HG02973 (cell line): ENCODE data around the gene ENDOV.
A peak's percentile ranks its signal among the peaks of the same experiment; 100 is the strongest.

Source experiments
- ATAC-seq: cut with Tn5 transposase; IDR thresholded peaks from one replicate; pipeline ENCODE4 v1.9.1; 2021; ENCODE audit warnings: moderate library complexity; ENCODE audit not compliant: unreplicated experiment

ENDOV gene

DNA sequence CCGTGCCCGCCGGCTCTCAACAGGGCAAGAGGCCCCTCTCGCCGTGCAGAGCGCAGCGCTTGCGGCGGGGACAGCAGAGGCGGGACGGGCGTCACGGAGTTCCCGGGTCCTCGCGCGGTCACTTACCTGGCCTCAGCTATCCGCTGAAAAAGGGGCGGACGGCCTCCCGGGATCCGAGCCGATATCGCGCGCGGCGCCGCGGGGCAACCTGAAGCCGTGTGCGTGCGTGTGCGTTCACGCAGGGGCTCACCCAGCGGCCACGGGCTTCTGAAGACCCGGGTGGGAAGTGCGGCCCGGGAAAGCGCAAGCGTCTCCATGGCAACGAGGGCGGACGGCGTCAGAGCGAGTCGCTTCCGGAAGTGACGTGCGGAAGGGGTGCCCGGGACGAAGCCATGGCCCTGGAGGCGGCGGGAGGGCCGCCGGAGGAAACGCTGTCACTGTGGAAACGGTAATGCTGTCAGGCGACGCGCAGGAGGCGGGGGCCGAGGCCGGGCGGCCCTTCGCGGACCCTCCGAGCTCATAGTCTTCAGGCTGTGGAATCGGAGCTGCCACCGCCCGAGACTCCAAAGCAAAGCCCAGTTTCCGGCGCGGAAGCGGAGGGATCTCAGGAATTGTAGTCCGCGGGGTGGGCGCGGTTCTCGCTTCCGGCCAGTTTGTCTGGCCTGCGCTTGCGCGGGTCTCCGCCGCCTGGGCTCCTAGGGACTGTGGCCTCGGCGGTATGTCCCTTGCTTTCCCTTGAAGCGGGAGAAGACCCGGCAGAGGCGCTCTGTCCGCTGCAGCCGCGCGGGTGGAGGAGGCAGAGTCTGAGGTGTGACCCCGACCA is at the start of gene ENDOV:
Gene ENDOV, plus strand, starts transcription at position 365 of the 823 bp plus-strand sequence. Its CDS starts 28 bp downstream, at position 393.
- ATAC-seq: peak; percentile 90

DNA sequence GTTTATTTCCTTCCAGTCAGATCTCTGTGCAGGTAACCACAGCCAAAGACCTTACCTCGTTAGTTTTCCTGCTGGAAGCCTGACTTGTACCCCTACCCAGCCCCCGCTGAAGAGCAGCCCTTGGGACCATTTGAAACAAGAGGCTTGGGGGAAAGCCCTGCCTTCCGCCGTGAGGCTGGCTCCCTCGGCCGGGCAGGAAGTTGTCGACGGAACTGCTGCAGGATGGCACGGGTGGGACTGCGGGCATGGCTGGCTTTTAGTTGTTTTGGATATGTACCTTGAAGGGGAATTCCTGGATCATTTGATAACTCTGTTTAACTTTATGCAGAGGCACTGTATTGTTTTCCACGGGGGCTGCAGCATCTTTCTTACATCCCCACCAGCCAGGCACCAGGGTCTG is 49.0 kb upstream of the ENDOV start:
- ATAC-seq: no peak

DNA sequence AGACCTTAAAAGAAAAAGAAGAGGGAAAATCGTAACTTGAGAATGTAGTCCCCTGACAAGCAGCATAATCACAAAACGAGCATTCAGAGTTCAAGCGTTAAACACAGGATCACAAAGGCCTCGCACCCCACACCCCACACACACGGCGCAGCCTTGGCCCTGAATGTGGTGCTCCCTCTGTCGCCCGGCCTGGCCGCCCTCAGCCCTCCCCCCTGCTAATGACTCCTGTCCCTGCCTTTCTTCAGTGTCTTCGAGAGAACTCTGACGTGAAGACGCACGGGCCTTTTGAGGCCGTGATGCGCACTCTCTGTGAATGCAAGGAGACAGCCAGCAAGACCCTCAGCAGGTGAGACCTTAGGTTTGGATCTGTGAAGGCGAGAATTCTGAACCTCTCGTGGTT is 47.5 kb upstream of the ENDOV start:
- no peak for ATAC-seq

DNA sequence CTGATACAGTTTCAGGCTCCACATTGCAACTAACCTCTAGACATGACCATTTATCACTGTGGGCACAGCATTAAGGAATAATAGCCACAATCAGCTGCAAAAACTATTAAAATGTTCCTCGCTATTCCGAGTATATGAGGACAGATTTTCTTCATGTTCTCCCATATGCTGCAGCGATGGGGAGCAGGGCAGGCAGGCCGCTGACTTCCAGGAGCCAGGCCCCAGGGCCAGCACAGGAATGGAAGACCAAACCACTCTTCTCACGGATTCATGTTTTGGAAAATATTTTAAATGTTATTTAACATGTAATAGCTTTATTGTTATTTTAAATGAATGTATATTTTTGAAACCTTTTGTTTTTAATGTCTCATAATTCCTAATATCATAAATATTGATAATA is 43.8 kb upstream of the ENDOV start:
- no peak for ATAC-seq

DNA sequence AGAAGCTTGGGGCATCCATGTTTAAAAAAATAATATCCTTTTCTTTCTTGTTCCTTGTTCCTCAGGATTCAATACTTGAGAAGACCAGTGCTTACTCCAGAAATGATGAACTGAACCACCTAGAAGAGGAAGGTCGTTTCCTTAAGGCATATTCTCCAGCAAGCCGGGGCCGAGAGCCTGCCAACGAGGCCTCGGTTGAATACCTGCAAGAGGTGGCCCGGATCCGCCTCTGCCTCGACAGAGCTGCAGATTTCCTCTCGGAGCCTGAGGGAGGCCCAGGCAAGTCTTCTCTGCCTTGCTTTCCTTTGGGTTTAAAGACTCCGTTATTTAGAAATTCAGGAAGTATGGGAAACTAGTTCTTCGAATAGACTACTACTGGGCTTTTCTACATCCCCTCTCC is 42.5 kb upstream of the ENDOV start:
- ATAC-seq: no peak

DNA sequence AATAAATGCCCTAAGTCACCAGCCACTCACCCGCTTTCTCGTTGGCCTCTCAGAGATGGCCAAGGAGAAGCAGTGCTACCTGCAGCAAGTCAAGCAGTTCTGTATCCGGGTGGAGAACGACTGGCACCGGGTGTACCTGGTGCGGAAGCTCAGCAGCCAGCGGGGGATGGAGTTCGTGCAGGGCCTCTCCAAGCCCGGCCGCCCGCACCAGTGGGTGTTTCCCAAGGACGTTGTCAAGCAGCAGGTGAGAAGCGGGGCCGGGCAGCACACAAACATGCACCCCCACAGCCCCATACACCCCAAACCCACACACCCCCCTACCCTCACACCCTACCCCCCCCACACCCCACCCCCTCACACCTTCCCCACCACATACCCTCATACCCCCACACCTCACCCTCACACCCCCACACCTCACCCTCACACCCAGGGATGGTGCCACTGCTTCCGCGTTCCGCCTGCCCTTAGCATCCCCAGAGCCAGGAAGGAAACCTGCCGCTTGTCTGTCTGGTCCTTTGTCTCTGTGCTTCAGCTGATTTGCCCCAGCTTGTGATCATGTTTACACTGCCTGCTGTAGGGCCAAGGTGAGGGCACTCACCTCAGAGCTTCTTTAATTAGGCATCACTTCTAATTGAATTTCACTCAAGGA is 41.9 kb upstream of the ENDOV start:
- ATAC-seq: no peak

DNA sequence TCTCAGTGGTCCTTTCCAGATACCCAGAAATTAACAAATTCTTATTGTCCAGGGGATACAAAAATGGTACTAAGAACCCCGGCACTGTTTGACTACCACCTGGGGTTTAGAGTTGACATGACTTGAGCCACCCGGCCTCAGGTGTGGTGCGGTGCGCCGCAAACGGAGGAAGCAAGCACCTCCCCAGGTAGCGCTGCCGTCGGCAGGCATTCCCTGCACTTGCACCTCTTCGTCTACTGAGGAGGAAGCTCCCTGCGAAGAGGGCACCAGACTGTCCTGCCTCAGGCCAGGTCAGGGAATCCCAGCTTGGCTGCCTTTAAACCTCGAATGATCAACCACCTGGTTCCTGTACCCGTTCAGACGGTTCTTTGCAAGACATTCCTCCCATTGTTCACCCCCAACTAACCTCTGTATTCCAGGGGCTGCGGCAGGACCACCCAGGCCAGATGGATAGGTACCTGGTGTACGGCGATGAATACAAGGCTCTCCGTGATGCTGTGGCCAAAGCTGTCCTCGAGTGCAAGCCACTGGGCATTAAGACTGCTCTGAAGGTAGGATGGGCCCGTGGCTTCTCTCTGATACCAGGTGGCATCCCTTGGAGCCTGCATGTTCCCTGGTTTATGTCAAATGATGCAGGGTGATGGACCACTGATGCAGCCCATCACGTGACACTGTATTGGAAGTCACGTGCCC is 40.8 kb upstream of the ENDOV start:
- no peak for ATAC-seq

DNA sequence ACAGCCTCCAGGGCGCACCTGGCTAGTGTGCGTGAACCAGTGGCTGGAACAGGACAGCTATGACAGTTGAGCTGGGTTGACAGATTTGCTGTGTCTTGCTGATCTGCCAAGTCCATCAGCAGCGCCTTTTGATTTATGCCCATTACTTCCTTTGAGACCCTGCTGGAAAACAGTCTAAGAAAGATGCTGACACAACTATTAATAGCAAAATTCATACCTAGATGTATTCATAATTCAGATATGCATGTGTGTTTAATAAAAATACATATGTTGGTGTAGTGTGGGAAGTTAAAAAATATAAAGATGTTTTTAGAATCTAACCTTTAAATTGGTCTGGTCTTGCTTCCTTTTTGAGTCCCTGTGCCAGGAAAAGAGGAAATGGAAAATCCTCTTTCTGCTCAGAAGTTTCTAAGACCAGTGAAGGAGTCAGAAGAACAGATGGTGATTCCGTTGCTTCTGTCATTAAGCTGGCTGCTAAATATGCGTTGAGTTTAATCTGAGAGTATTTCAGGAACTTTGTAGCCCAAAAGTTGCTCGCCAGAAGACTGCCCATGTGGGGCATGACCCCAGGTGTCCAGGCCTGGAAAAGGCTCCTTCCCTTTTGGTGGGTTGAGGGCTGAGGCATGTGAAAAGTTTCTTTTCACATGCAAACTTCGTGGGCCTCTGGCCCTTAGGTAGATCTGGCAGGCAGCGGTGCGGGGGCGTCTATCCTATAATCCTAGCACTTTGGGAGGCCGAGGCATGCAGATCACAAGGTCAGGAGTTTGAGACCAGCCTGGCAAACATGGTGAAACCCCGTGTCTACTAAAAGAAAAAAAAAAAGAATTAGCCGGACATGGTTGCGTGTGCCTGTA is 40.0 kb upstream of the ENDOV start:
- ATAC-seq: no peak

DNA sequence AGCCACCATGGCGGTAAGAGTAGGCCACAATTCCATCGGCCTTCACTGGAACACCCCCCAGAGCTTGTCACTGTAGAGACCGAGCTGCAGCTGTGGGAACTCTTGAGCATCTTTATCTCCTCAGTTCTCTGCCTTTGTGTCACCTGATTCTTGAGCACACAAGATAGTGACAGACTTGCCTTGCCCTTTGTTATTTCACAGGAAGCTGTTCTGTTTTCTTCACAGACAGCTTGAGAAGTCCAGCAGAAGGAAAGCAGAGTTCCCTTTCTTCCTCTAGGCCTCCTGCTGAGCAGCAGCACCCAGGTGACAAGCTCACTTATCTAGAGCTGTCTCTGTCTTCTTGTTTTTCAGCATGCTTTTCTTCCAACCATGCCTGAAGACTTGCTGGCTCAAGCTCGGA is 38.4 kb upstream of the ENDOV start:
- no peak for ATAC-seq

DNA sequence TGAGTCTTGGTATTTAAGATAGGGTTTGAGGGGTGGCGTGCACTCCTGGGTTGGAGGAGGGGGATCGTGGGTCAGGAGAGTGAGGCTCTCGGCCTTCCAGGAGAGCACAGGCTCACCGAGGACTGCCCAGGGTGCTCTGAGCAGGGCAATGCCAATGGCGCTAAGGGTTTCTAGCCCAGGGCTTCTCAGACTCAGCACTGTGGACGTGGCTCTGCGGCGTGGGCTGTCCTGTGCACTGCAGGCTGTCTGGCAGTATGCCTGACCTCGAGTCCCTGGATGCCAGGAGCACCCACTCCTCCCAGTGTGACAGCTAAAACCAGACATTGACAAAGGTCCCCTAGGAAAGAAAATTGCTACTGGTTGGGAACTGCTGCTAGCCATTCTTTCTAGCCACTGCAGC is 37.2 kb upstream of the ENDOV start:
- no peak for ATAC-seq

DNA sequence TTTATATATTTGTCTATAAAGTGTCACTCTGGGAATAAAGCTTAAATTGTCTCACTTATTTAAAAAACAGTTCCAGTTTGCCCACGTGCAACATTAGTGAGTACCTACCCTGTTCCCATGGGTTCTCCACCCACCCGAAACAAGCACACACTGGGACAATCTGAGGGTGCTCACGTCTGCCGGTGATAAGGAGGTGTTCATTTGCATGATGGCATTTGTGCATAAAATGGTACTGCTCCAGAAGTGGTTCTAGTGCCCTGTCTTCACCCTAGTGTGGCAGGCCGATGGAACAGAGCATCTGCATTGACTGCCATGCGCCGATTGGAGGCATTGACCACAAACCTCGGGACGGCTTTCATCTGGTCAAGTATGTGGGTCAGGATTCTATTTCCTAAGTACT is 35.6 kb upstream of the ENDOV start:
- no peak for ATAC-seq

DNA sequence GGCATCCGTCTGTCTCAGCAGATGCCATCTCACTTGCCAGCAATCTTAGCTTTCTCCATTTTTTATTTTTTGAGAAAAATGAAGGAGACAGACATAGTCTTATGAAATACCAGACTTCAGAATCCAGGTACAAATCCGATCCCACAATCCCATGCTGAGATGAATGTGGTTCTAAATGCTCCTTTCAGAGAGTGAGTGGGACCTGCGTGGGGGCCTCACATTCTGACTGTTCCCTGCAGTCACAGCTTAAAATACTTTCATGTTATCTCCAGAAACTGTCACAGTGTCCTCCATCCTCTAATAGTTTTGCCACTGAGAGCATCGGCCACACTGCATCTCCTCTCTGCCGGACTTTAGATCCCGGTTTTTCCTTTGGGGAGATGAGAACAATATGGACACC is 34.9 kb upstream of the ENDOV start:
- no peak for ATAC-seq

DNA sequence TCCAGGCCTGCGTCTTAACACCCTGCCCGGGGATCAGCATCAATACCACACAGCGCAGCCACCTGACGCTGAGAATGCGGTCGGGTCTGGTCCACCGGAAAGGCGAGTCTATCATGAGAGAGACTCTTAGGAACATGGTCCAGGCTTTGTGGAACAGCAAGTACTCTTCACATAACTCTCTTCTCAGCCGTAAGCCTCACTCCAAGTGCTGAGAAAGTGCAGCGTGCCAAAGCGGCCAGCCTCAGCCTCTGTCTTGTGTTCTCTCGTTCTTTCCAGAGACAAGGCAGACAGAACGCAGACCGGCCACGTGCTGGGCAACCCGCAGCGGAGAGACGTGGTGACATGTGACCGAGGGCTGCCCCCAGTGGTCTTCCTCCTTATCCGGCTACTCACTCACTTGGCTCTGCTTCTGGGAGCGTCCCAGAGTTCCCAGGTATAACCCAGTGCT is 34.4 kb upstream of the ENDOV start:
- ATAC-seq: no peak

DNA sequence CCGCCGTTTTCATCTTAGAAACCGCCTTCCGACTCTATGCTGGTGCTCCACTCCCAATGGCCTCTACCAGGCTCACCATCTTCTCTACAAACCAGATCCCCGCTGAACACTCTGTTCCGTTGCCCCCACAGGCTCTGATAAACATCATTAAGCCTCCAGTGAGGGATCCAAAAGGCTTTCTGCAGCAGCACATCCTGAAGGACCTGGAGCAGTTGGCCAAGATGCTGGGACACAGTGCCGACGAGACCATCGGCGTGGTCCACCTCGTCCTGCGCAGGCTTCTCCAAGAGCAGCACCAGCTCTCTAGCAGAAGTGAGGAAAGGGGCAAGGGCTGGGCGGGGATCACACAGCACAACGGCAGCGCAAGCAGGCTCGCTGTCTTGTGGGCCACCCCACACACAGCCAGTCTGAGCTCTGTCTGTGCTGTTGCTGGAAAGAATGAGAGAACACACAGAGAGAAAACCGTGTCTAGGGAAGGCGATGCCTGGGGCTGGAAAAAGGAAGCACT is 33.5 kb upstream of the ENDOV start:
- ATAC-seq: no peak

DNA sequence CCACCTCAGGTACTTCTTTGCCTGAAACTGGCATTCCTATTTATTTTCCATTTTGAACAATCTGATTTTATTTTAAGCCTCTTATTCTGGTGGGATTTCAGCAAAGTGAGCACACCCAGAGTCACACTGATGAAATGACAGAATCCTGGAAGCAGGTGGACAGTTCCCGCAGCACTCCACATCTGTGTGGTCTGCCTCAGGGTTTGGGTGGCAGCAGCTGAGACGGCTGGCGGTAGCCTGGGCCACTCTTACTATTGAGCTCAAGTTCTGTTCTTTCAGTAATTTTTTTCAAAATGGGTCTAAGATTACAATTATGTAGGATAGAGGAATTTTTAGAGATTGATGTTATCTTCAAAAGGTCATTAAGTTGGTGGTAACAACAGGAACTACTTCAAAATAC is 32.5 kb upstream of the ENDOV start:
- ATAC-seq: no peak

DNA sequence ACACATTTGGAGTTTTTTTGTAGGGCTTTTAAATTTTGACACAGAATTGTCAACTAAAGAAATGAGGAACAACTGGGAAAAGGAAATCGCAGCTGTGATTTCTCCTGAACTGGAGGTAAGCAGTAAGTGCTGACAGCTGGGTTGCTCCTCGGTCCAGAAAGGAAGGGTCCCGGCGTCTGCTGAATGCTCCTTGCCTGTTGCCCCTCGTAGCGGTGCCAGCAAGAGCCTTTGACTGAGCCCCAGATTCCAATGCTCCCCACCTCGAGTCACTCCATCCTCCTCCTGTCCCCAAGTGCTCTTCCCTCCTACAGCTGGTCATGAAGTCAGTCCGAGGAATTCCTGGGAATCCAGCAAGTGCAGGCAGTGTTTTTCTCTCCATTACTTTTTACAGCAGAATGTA is 32.0 kb upstream of the ENDOV start:
- ATAC-seq: no peak

DNA sequence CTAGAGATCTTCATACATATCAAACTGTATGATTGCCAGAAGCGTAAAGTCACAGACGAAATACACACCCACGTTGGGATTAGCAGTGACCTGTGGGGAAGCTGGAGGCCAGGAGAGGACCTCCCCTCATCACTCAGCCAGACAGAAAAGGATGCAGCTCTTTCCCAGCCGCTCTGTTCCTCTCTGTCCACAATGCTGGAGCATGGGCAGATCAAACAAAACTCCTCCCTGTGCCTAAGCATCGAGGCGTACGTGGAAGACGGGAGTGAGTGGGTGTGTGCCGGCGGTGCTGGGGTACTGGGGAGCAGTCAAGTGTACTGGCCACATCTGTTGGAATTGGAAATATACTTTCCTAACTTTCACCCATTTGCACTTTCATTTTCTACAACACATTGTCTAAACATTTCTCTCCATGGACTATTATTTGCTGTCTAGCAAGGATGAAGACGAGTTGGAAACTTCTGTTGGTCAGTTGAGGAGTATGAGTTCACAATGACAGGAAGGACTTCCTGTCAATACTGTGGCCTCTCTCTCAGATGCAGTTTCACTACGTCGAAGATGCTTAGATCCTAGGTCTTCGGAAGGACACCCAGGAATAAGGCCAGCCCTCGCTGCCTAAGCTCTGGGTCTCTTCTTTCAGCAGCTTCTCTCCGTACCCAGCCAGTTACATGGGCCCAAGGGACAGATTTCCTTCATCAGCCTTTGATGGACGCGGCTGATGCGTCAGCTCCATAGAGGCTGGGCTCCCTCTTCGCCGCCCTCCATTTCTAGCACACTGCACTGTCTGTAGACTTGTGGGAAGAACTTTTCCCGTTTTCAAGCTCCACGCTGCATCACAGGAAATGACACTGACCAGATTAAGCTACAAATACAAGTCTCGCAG is 30.6 kb upstream of the ENDOV start:
- no peak for ATAC-seq

DNA sequence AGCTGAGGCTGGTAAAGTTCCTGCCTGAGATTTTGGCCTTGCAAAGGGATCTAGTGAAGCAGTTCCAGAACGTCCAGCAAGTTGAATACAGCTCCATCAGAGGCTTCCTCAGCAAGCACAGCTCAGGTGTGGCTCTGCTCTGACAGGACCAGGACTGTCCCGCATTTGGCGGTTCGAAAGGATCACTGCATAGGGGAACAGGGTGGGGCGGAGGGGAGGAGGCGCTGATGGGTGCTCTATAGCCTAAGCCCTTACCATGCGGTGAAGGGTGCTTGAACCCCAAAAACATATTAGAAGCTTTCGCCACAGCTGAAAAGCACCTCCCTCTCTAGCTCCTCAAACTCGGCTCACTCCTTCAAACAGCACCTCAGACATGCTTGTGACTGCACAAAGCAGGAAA is 29.9 kb upstream of the ENDOV start:
- ATAC-seq: no peak

DNA sequence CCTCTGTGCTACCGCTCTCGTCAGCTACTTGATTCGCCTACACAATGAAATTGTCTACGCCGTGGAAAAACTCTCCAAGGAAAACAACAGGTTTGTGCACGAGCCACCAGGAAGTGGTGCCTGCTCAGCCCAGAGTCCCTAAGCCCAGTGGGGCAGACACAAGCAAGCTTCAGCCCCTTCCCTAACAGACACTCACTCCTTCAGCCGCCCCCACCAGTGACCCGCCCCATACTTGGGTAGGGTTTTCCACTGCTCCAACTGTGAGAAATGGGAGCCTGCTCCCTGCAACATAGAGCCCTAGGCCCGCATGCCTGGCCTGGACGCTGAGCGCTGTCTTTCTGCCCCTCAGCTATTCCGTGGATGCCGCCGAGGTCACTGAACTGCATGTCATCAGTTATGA is 28.6 kb upstream of the ENDOV start:
- ATAC-seq: no peak

DNA sequence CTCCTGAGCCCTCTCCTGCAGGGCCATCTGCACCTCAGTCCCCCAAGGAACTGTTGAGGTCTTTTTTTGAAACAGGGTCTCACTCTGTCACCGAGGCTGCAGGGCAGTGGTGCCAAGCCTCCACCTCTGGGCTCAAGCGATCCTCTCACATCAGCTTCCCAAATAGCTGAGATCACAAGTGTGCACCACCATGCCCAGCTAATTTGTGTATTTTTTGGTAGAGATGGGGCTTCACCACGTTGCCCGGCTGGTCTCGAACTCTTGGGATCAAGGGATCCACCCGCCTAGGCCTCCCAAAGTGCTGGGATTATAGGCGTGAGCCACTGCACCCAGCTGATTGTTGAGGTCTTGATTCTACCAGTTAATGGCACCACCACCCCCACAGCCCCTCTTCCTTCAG is 27.9 kb upstream of the ENDOV start:
- no peak for ATAC-seq
